Stomach (tissue), 9 donors: ENCODE measurements around the gene LUZP2. TPM values are rescaled to one million over a fixed set of nuclear protein-coding genes. Genes with fewer than 3 reads are reported as not detected.

Experiments
- DNase-seq, 2 donors: peaks; one replicate each; pipeline versions ENCODE4 v3.0.0 to v3.0.0-alpha.2; 2013 to 2019
- H3K27ac ChIP-seq, 5 donors: fragments of 200-600 bp in 4 of 5; sonication (generic) in 4 of 5; one replicate each; pipeline ENCODE4 v1.5.1; 2013 to 2019; ENCODE audit warnings: mild to moderate bottlenecking in 1 of 5, moderate library complexity in 1 of 5
- H3K27me3 ChIP-seq, 3 donors: fragments of 200-600 bp; sonication (generic); one replicate each; pipeline ENCODE4 v1.5.1; 2017 to 2019; ENCODE audit warnings: mixed run types in 1 of 3
- H3K36me3 ChIP-seq, 4 donors: fragments of 200-600 bp; sonication (generic); 1 replicate in 3 of 4; 2 replicates in 1 of 4; pipeline ENCODE4 v1.5.1; 2016 to 2019
- H3K4me1 ChIP-seq, 4 donors: fragments of 200-600 bp; sonication (generic); one replicate each; pipeline ENCODE4 v1.5.1; 2016 to 2019
- H3K4me3 ChIP-seq, 4 donors: fragments of 200-600 bp; sonication (generic) in 3 of 4; one replicate each; pipeline ENCODE4 v1.5.1; 2016 to 2019; ENCODE audit warnings: mild to moderate bottlenecking in 1 of 4
- H3K9me3 ChIP-seq, 4 donors: fragments of 200-600 bp; sonication (generic); one replicate each; pipeline ENCODE4 v1.5.1; 2016 to 2019
- CTCF ChIP-seq, 7 experiments: fragments of 450-650 bp in 4 of 7; fragments of 200-600 bp in 3 of 7; sonication (generic) in 3 of 7; IDR thresholded peaks; one replicate each; pipeline ENCODE4 v1.5.1; 2016 to 2019; ENCODE audit warnings: antibody characterized with exemption in 7 of 7, control low read depth in 2 of 7, mild to moderate bottlenecking in 1 of 7
- EP300 ChIP-seq: sonication (generic); formaldehyde crosslinking; IDR thresholded peaks from one replicate; pipeline ENCODE4 v1.6.1; 2017; ENCODE audit warnings: antibody characterized with exemption
- POLR2A ChIP-seq, 4 donors: fragments of 450-650 bp; IDR thresholded peaks; one replicate each; pipeline ENCODE4 v1.6.1; 2016; ENCODE audit warnings: antibody characterized with exemption in 4 of 4, control low read depth in 2 of 4, mild to moderate bottlenecking in 1 of 4, moderate library complexity in 1 of 4
- POLR2AphosphoS5 ChIP-seq, 3 donors: sonication (generic); formaldehyde crosslinking; IDR thresholded peaks; one replicate each; pipeline ENCODE4 v1.6.1; 2016; ENCODE audit warnings: antibody characterized with exemption in 3 of 3
- WGBS, 5 donors: extraction: QIAGEN DNeasy Blood & Tissue Kit in 3 of 5; methylation state at CpG; one replicate each; pipeline versions ENCODE4 v1.1.5 to v1.1.7; 2013 to 2018; 5-methylcytosine and 5-hydroxymethylcytosine counted together
- intact Hi-C: fragments of 100-400 bp; cut with DNase I; formaldehyde crosslinking; loops from one replicate; pipeline ENCODE4 v1.15.1; 2023; ENCODE audit warnings: low total_unique reads
- polyA plus RNA-seq, 3 donors: library from polyadenylated mRNA; stranded (reverse); fragments of 200-250 nt; gene quantifications; one replicate each; pipeline ENCODE4 v1.2.3, GENCODE V29; 2013
- total RNA-seq, 5 donors: library from RNA; depleted of rRNA; stranded (reverse); fragments of >200 nt; gene quantifications; one replicate each; pipeline versions ENCODE4 v1.1.0 to v1.2.3, GENCODE V29; 2014 to 2016
- donor health status: healthy with polysubstance abuse.
- donor health status: Bipolar disorder and iron deficiency.
- donor health status: healthy.

LUZP2 gene
- total and polyA plus RNA-seq, 8 donors: 0.06 to 6.8 (median 0.23) TPM; not detected in 4

GRCh38 chr11:24625975-24626374, 129.1 kb downstream of the LUZP2 start:
- 27 to 67% (median 35%) methylated on average over 1 of the region's 1 CpG for WGBS, 5 donors
- no peak for DNase-seq
- H3K27ac ChIP-seq: no peak overlapping the region
- no peak overlapping the region for H3K4me3 ChIP-seq
- no peaks in the 10 kb centered on the region for H3K9me3 ChIP-seq
- no peaks in the 10 kb centered on the region for H3K36me3 ChIP-seq
- H3K27me3 ChIP-seq: no peaks in the 10 kb centered on the region
- intact Hi-C loops: no loop called here
- no peaks in the 10 kb centered on the region for H3K4me1 ChIP-seq
- no peak for TF ChIP-seq POLR2AphosphoS5 (IDR thresholded peaks at IDR 0.05)
- TF ChIP-seq POLR2A (IDR thresholded peaks at IDR 0.05): no peak
- no peak for TF ChIP-seq EP300
- no peak for TF ChIP-seq CTCF (IDR thresholded peaks at IDR 0.05)

- WGBS, 5 donors: 81 to 89% (median 86%) methylated on average over 5 of the region's 5 CpGs
- DNase-seq: no peak
- Histone ChIP-seq H3K36me3 (no peaks in the 10 kb centered on the region), H3K27ac (no peak overlapping the region), H3K4me3 (no peak overlapping the region), H3K9me3 (no peaks in the 10 kb centered on the region), H3K4me1 (no peaks in the 10 kb centered on the region), H3K27me3 (no peaks in the 10 kb centered on the region)
- TF ChIP-seq EP300 (no peak), POLR2A (IDR thresholded peaks at IDR 0.05) (no peak), CTCF (IDR thresholded peaks at IDR 0.05) (no peak), POLR2AphosphoS5 (IDR thresholded peaks at IDR 0.05) (no peak)
- intact Hi-C loops: no loop called here
Measured at GRCh38 chr11:24628224-24628776, 131.4 kb downstream of the LUZP2 start.

GRCh38 chr11:24634606-24635160, 137.8 kb downstream of the LUZP2 start:
- no peak overlapping the region for H3K4me3 ChIP-seq
- H3K9me3 ChIP-seq: peaks cover 0 to 4% (median 0%) of the 10 kb centered on the region in 4 donors
- H3K4me1 ChIP-seq: no peaks in the 10 kb centered on the region
- no peaks in the 10 kb centered on the region for H3K27me3 ChIP-seq
- 54 to 68% (median 56%) methylated on average over 4 of the region's 4 CpGs for WGBS, 5 donors
- intact Hi-C loops: no loop called here
- TF ChIP-seq EP300 (no peak), POLR2A (IDR thresholded peaks at IDR 0.05) (no peak), CTCF (IDR thresholded peaks at IDR 0.05) (no peak), POLR2AphosphoS5 (IDR thresholded peaks at IDR 0.05) (no peak)
- no peaks in the 10 kb centered on the region for H3K36me3 ChIP-seq
- no peak overlapping the region for H3K27ac ChIP-seq
- DNase-seq: no peak

GRCh38 chr11:24635588-24636290, 138.9 kb downstream of the LUZP2 start:
- intact Hi-C loops: no loop called here
- DNase-seq: no peak
- Histone ChIP-seq H3K36me3 (no peaks in the 10 kb centered on the region), H3K4me3 (no peak overlapping the region), H3K9me3 (peaks cover 0 to 4% (median 0%) of the 10 kb centered on the region in 4 donors), H3K4me1 (no peaks in the 10 kb centered on the region), H3K27me3 (no peaks in the 10 kb centered on the region), H3K27ac (no peak overlapping the region)
- no peak for TF ChIP-seq POLR2A (IDR thresholded peaks at IDR 0.05)
- TF ChIP-seq CTCF (IDR thresholded peaks at IDR 0.05): no peak
- no peak for TF ChIP-seq POLR2AphosphoS5 (IDR thresholded peaks at IDR 0.05)
- no peak for TF ChIP-seq EP300
- 76 to 84% (median 82%) methylated on average over 5 of the region's 5 CpGs for WGBS, 5 donors
